CD8-positive, alpha-beta memory T cell (primary cell): ENCODE measurements around the gene DPH1. TPM values are rescaled to one million over a fixed set of nuclear protein-coding genes. Genes with fewer than 3 reads are reported as not detected.
A peak's percentile ranks its signal among the peaks of the same experiment; 100 is the strongest.

Source experiments
- CTCF ChIA-PET: fragments of 350-600 bp; sonication (Branson Sonifier 250); formaldehyde crosslinking; loops from one replicate; lab custom pipeline; 2021; ENCODE audit warnings: antibody characterized with exemption; lab: Charles Lee
- POLR2A ChIA-PET: fragments of 350-600 bp; sonication (Branson Sonifier 250); formaldehyde crosslinking; loops from one replicate; lab custom pipeline; 2021; ENCODE audit warnings: antibody characterized with exemption; lab: Charles Lee
- DNase-seq, 5 donors: peaks; one replicate each; pipeline versions ENCODE4 v3.0.0 to v3.0.0-alpha.2; 2020 to 2022; ENCODE audit warnings: mixed read lengths in 1 of 5
- H3K27ac ChIP-seq: one replicate; pipeline ENCODE4 v1.7.0; 2013; ENCODE audit warnings: low read depth, mild to moderate bottlenecking, low read length, moderate library complexity
- H3K27me3 ChIP-seq: 2 replicates; pipeline ENCODE4 v1.7.0; 2013; ENCODE audit warnings: low read length, mild to moderate bottlenecking; ENCODE audit not compliant: insufficient read depth, poor library complexity, severe bottlenecking
- H3K36me3 ChIP-seq: 2 replicates; pipeline ENCODE4 v1.7.0; 2013; ENCODE audit warnings: mild to moderate bottlenecking, low read length, moderate library complexity; ENCODE audit not compliant: insufficient read depth
- H3K4me1 ChIP-seq: 2 replicates; pipeline ENCODE4 v1.7.0; 2013; ENCODE audit warnings: mild to moderate bottlenecking, low read length, moderate library complexity; ENCODE audit not compliant: insufficient read depth
- H3K4me3 ChIP-seq: 2 replicates; pipeline ENCODE4 v1.7.0; 2013; ENCODE audit warnings: mild to moderate bottlenecking, low read length
- H3K9me3 ChIP-seq: 2 replicates; pipeline ENCODE4 v1.7.0; 2013; ENCODE audit warnings: mild to moderate bottlenecking, low read length
- H3K27ac Mint-ChIP-seq, 8 donors: one replicate each; pipeline ENCODE4 v1.8.0; 2020 to 2021; ENCODE audit warnings: mixed read lengths in 8 of 8, mild to moderate bottlenecking in 6 of 8, inconsistent platforms in 3 of 8, moderate library complexity in 3 of 8
- H3K27me3 Mint-ChIP-seq, 2 donors: one replicate each; pipeline ENCODE4 v1.8.0; 2020 to 2021; ENCODE audit warnings: mixed read lengths in 2 of 2, mild to moderate bottlenecking in 1 of 2, moderate library complexity in 1 of 2
- H3K36me3 Mint-ChIP-seq, 3 donors: one replicate each; pipeline ENCODE4 v1.8.0; 2020 to 2021; ENCODE audit warnings: mixed read lengths in 3 of 3, inconsistent platforms in 1 of 3, mild to moderate bottlenecking in 1 of 3
- H3K4me1 Mint-ChIP-seq, 3 donors: one replicate each; pipeline ENCODE4 v1.8.0; 2020 to 2021; ENCODE audit warnings: mixed read lengths in 3 of 3, inconsistent platforms in 1 of 3, mild to moderate bottlenecking in 1 of 3
- H3K4me3 Mint-ChIP-seq, 7 donors: one replicate each; pipeline ENCODE4 v1.8.0; 2020 to 2021; ENCODE audit warnings: mixed read lengths in 7 of 7, mild to moderate bottlenecking in 6 of 7, moderate library complexity in 4 of 7, inconsistent platforms in 2 of 7
- H3K9me3 Mint-ChIP-seq, 5 donors: one replicate each; pipeline ENCODE4 v1.8.0; 2020 to 2022; ENCODE audit warnings: mixed read lengths in 5 of 5, mild to moderate bottlenecking in 3 of 5, moderate library complexity in 2 of 5, inconsistent platforms in 1 of 5
- polyA plus RNA-seq: library from polyadenylated mRNA; unstranded; fragments of 300-500 nt; fragmentation: Illumina TruSeq; gene quantifications from one replicate; pipeline ENCODE4 v1.2.3, GENCODE V29; 2021
- total RNA-seq, 2 experiments: library from RNA; stranded (reverse); gene quantifications; one replicate each; pipeline ENCODE4 v1.2.3, GENCODE V29; 2021

The DPH1 gene
- total and polyA plus RNA-seq, 3 experiments from 2014 or later = 33.2 to 43.8 (median 38.5) TPM

GRCh38 chr17:1999557-2000251 is 30.2 kb upstream of the DPH1 start:
- Mint-ChIP-seq H3K4me3 (peak overlapping the region in 3 of 7 donors; percentile 26 to 53 (median 51)), H3K4me1 (peaks cover 2 to 9% (median 3%) of the 10 kb centered on the region in 3 donors), H3K9me3 (no peaks in the 10 kb centered on the region), H3K36me3 (no peaks in the 10 kb centered on the region), H3K27ac (peak overlapping the region in 1 of 8 donors; percentile 65), H3K27me3 (peaks cover 13 to 32% of the 10 kb centered on the region in 2 donors)
- Histone ChIP-seq H3K9me3 (no peaks in the 10 kb centered on the region), H3K4me3 (no peak overlapping the region), H3K36me3 (no peaks in the 10 kb centered on the region), H3K27me3 (peaks cover 4% of the 10 kb centered on the region), H3K27ac (no peak overlapping the region), H3K4me1 (no peaks in the 10 kb centered on the region)
- POLR2A ChIA-PET = no interaction called here
- no peak for DNase-seq
- CTCF ChIA-PET = no interaction called here

GRCh38 chr17:2002767-2003329 is 27.1 kb upstream of the DPH1 start:
- Mint-ChIP-seq H3K9me3 (no peaks in the 10 kb centered on the region), H3K4me1 (peaks cover 2 to 4% (median 3%) of the 10 kb centered on the region in 3 donors), H3K27ac (no peak overlapping the region), H3K4me3 (no peak overlapping the region), H3K27me3 (peaks cover 8 to 15% of the 10 kb centered on the region in 2 donors), H3K36me3 (no peaks in the 10 kb centered on the region)
- ChIA-PET CTCF (no interaction called here), POLR2A (no interaction called here)
- Histone ChIP-seq H3K4me3 (no peak overlapping the region), H3K27ac (no peak overlapping the region), H3K4me1 (no peaks in the 10 kb centered on the region), H3K9me3 (no peaks in the 10 kb centered on the region), H3K27me3 (no peaks in the 10 kb centered on the region), H3K36me3 (no peaks in the 10 kb centered on the region)
- no peak for DNase-seq

GRCh38 chr17:2003525-2003924 is 26.4 kb upstream of the DPH1 start:
- H3K9me3 ChIP-seq = no peaks in the 10 kb centered on the region
- DNase-seq = no peak
- no peak overlapping the region for H3K4me3 ChIP-seq
- no peaks in the 10 kb centered on the region for H3K9me3 Mint-ChIP-seq
- H3K27me3 Mint-ChIP-seq = peaks cover 11 to 15% of the 10 kb centered on the region in 2 donors
- ChIA-PET CTCF (no interaction called here), POLR2A (no interaction called here)
- no peak overlapping the region for H3K4me3 Mint-ChIP-seq
- H3K27me3 ChIP-seq = no peaks in the 10 kb centered on the region
- H3K27ac ChIP-seq = no peak overlapping the region
- H3K36me3 ChIP-seq = no peaks in the 10 kb centered on the region
- no peaks in the 10 kb centered on the region for H3K4me1 ChIP-seq
- peaks cover 2 to 4% (median 3%) of the 10 kb centered on the region in 3 donors for H3K4me1 Mint-ChIP-seq
- H3K36me3 Mint-ChIP-seq = no peaks in the 10 kb centered on the region
- peak overlapping the region in 1 of 8 donors; percentile 54 for H3K27ac Mint-ChIP-seq

- Histone ChIP-seq H3K4me1 (no peaks in the 10 kb centered on the region), H3K4me3 (no peak overlapping the region), H3K27me3 (no peaks in the 10 kb centered on the region), H3K36me3 (no peaks in the 10 kb centered on the region), H3K27ac (no peak overlapping the region), H3K9me3 (no peaks in the 10 kb centered on the region)
- no peaks in the 10 kb centered on the region for H3K9me3 Mint-ChIP-seq
- no peak overlapping the region for H3K4me3 Mint-ChIP-seq
- ChIA-PET CTCF (no interaction called here), POLR2A (no interaction called here)
- H3K4me1 Mint-ChIP-seq = peaks cover under 1 to 1% (median under 1%) of the 10 kb centered on the region in 3 donors
- peak overlapping the region in 1 of 8 donors; percentile 29 for H3K27ac Mint-ChIP-seq
- H3K27me3 Mint-ChIP-seq = peaks cover 3 to 8% of the 10 kb centered on the region in 2 donors
- no peaks in the 10 kb centered on the region for H3K36me3 Mint-ChIP-seq
- DNase-seq = no peak
These were observed 25.5 kb upstream of the DPH1 start for GRCh38 chr17:2004435-2004952.

GRCh38 chr17:2008332-2009126 is 21.4 kb upstream of the DPH1 start:
- Histone ChIP-seq H3K27me3 (no peaks in the 10 kb centered on the region), H3K4me3 (no peak overlapping the region), H3K27ac (no peak overlapping the region), H3K4me1 (no peaks in the 10 kb centered on the region), H3K9me3 (no peaks in the 10 kb centered on the region), H3K36me3 (no peaks in the 10 kb centered on the region)
- Mint-ChIP-seq H3K4me1 (no peaks in the 10 kb centered on the region), H3K9me3 (no peaks in the 10 kb centered on the region), H3K27me3 (peaks cover 2 to 14% of the 10 kb centered on the region in 2 donors), H3K27ac (no peak overlapping the region), H3K36me3 (no peaks in the 10 kb centered on the region), H3K4me3 (no peak overlapping the region)
- ChIA-PET CTCF (no interaction called here), POLR2A (no interaction called here)
- DNase-seq = no peak

- no peaks in the 10 kb centered on the region for H3K27me3 ChIP-seq
- no peak overlapping the region for H3K4me3 ChIP-seq
- H3K9me3 ChIP-seq = no peaks in the 10 kb centered on the region
- no peaks in the 10 kb centered on the region for H3K36me3 ChIP-seq
- ChIA-PET POLR2A (interaction anchor here (0.6 kb wide), 1 partner anchor 147 kb away, joined by 3 read pairs; no protein-coding TSS in a partner anchor), CTCF (no interaction called here)
- H3K27ac ChIP-seq = no peak overlapping the region
- Mint-ChIP-seq H3K36me3 (no peaks in the 10 kb centered on the region), H3K27ac (no peak overlapping the region), H3K4me3 (no peak overlapping the region), H3K27me3 (peaks cover 2 to 18% of the 10 kb centered on the region in 2 donors), H3K9me3 (peaks cover 0 to 2% (median 0%) of the 10 kb centered on the region in 5 donors), H3K4me1 (no peaks in the 10 kb centered on the region)
- DNase-seq = no peak
- H3K4me1 ChIP-seq = no peaks in the 10 kb centered on the region
These were observed 20.2 kb upstream of the DPH1 start for GRCh38 chr17:2009737-2010136.

GRCh38 chr17:2011411-2012371 is 18.3 kb upstream of the DPH1 start:
- no peaks in the 10 kb centered on the region for H3K36me3 ChIP-seq
- no peak for DNase-seq
- H3K4me1 ChIP-seq = no peaks in the 10 kb centered on the region
- no peaks in the 10 kb centered on the region for H3K9me3 ChIP-seq
- POLR2A ChIA-PET = no interaction called here
- Mint-ChIP-seq H3K4me1 (no peaks in the 10 kb centered on the region), H3K27ac (no peak overlapping the region), H3K4me3 (no peak overlapping the region), H3K36me3 (no peaks in the 10 kb centered on the region), H3K9me3 (peaks cover 0 to 2% (median 0%) of the 10 kb centered on the region in 5 donors), H3K27me3 (peaks cover 4 to 22% of the 10 kb centered on the region in 2 donors)
- no peaks in the 10 kb centered on the region for H3K27me3 ChIP-seq
- CTCF ChIA-PET = interaction anchor here (1.0 kb wide), 1 partner anchor 130 kb away, joined by 4 read pairs; no protein-coding TSS in a partner anchor
- H3K4me3 ChIP-seq = no peak overlapping the region
- no peak overlapping the region for H3K27ac ChIP-seq
